Esophagus (tissue), 2 donors: ENCODE data around the gene MTMR8. TPM values are rescaled to one million over a fixed set of nuclear protein-coding genes. Genes with fewer than 3 reads are reported as not detected.

Experiments
- H3K27ac ChIP-seq, 2 donors: one replicate each; pipeline ENCODE4 v1.5.1; 2013; ENCODE audit warnings: low read depth in 2 of 2, mild to moderate bottlenecking in 2 of 2, inconsistent platforms in 1 of 2, low read length in 1 of 2, moderate library complexity in 1 of 2
- H3K27me3 ChIP-seq, 2 donors: one replicate each; pipeline ENCODE4 v1.6.1; 2013; ENCODE audit warnings: low read length in 2 of 2, control low read depth in 1 of 2, mild to moderate bottlenecking in 1 of 2; ENCODE audit not compliant: insufficient read depth in 2 of 2, control insufficient read depth in 1 of 2
- H3K36me3 ChIP-seq, 2 donors: one replicate each; pipeline ENCODE4 v1.6.1; 2013; ENCODE audit warnings: low read length in 1 of 2; ENCODE audit not compliant: control insufficient read depth in 2 of 2, insufficient read depth in 2 of 2
- H3K4me1 ChIP-seq, 2 donors: one replicate each; pipeline ENCODE4 v1.6.1; 2013; ENCODE audit warnings: low read length in 1 of 2; ENCODE audit not compliant: control insufficient read depth in 2 of 2, insufficient read depth in 2 of 2
- H3K4me3 ChIP-seq, 2 donors: one replicate each; pipeline ENCODE4 v1.5.1; 2013; ENCODE audit warnings: low read length in 2 of 2, mild to moderate bottlenecking in 2 of 2, low read depth in 1 of 2, moderate library complexity in 1 of 2
- H3K9me3 ChIP-seq, 2 donors: one replicate each; pipeline ENCODE4 v1.6.1; 2013; ENCODE audit warnings: mild to moderate bottlenecking in 2 of 2, low read depth in 1 of 2, low read length in 1 of 2, moderate library complexity in 1 of 2; ENCODE audit not compliant: control insufficient read depth in 2 of 2, insufficient read depth in 1 of 2
- WGBS, 2 donors: extraction: QIAGEN DNeasy Blood & Tissue Kit; methylation state at CpG; one replicate each; pipeline ENCODE4 v1.1.7; 2013; 5-methylcytosine and 5-hydroxymethylcytosine counted together
- polyA plus RNA-seq, 2 donors: library from polyadenylated mRNA; stranded (reverse); fragments of 200-250 nt; gene quantifications; one replicate each; pipeline ENCODE4 v1.2.3, GENCODE V29; 2013
- donor health status: healthy with polysubstance abuse.
- donor health status: Bipolar disorder and iron deficiency.

Gene MTMR8
- polyA plus RNA-seq, 2 donors = 1.2 to 1.3 TPM

- WGBS, 2 donors = 70 to 86% methylated on average over 3 of the region's 3 CpGs
- Histone ChIP-seq H3K27me3 (no peaks in the 10 kb centered on the region), H3K9me3 (no peaks in the 10 kb centered on the region), H3K4me1 (no peaks in the 10 kb centered on the region), H3K4me3 (no peak overlapping the region), H3K36me3 (no peaks in the 10 kb centered on the region), H3K27ac (no peak overlapping the region)
Observed at GRCh38 chrX:64334467-64334866, 60.8 kb downstream of the MTMR8 start.

DNA sequence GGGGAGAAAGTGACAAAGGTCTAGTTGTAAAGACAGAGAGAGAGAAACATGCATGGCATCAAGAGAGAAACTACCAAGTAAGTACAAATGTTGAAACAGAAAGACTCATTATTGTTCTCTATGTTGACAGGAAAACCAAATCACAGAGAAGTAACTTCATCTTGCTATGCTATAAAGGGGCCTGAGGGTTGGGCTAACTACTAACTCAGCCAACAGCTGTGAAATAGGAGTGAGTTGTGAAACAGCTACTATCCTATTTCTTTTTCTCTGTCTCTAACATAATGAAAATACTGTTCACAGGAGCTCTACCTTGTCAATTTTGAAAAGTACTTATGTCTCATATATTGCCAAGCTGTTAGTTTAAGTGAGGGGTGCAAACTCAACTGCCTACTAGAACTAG lies 65.0 kb downstream of the MTMR8 start:
- Histone ChIP-seq H3K27me3 (no peaks in the 10 kb centered on the region), H3K4me3 (no peak overlapping the region), H3K4me1 (no peaks in the 10 kb centered on the region), H3K27ac (no peak overlapping the region), H3K36me3 (no peaks in the 10 kb centered on the region), H3K9me3 (no peaks in the 10 kb centered on the region)

- H3K27me3 ChIP-seq = no peaks in the 10 kb centered on the region
- no peaks in the 10 kb centered on the region for H3K4me1 ChIP-seq
- H3K4me3 ChIP-seq = no peak overlapping the region
- H3K9me3 ChIP-seq = peaks cover 2 to 3% of the 10 kb centered on the region in 2 donors
- H3K36me3 ChIP-seq = no peaks in the 10 kb centered on the region
- H3K27ac ChIP-seq = no peak overlapping the region
- WGBS, 2 donors = 88 to 95% methylated on average over 2 of the region's 2 CpGs
Observed at GRCh38 chrX:64321507-64321906, 73.7 kb downstream of the MTMR8 start.

GRCh38 chrX:64313624-64314023 lies 81.6 kb downstream of the MTMR8 start:
- Histone ChIP-seq H3K36me3 (no peaks in the 10 kb centered on the region), H3K27ac (no peak overlapping the region), H3K27me3 (no peaks in the 10 kb centered on the region), H3K4me3 (no peak overlapping the region), H3K4me1 (no peaks in the 10 kb centered on the region), H3K9me3 (peaks cover 7 to 9% of the 10 kb centered on the region in 2 donors)
- 70 to 90% methylated on average over 1 of the region's 1 CpG for WGBS, 2 donors

- Histone ChIP-seq H3K36me3 (no peaks in the 10 kb centered on the region), H3K27me3 (no peaks in the 10 kb centered on the region), H3K27ac (no peak overlapping the region), H3K4me1 (no peaks in the 10 kb centered on the region), H3K4me3 (no peak overlapping the region), H3K9me3 (peaks cover 3% of the 10 kb centered on the region in 2 donors)
- WGBS, 2 donors = 89 to 94% methylated on average over 7 of the region's 7 CpGs
Observed at GRCh38 chrX:64306712-64307111, 88.5 kb downstream of the MTMR8 start.

- no peak overlapping the region for H3K4me3 ChIP-seq
- no peak overlapping the region for H3K27ac ChIP-seq
- H3K36me3 ChIP-seq = no peaks in the 10 kb centered on the region
- H3K9me3 ChIP-seq = no peaks in the 10 kb centered on the region
- no peaks in the 10 kb centered on the region for H3K4me1 ChIP-seq
- H3K27me3 ChIP-seq = no peaks in the 10 kb centered on the region
- 62 to 79% methylated on average over 2 of the region's 2 CpGs for WGBS, 2 donors
Observed at GRCh38 chrX:64291123-64291522, 104.1 kb downstream of the MTMR8 start.

DNA sequence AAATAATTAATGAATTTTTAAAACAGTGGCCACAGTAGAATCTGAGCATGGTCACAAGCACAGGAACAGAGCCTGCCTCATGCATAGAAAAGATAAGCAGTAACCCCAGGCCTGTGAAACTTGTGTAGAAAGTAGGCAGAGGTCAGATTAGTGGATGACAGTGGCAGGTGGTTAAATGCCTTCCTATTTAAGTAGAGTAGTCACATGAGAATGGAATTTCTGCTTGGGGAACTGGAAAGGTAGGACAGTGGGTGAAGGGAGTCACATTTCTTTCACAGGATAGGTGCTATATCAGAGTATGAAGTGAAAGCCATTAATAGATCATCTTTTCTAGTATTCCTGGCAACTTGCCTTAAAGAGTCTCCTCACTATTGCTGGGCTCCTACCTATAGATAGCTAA lies 130.0 kb downstream of the MTMR8 start:
- Histone ChIP-seq H3K9me3 (no peaks in the 10 kb centered on the region), H3K27me3 (no peaks in the 10 kb centered on the region), H3K4me1 (no peaks in the 10 kb centered on the region), H3K4me3 (no peak overlapping the region), H3K27ac (no peak overlapping the region), H3K36me3 (no peaks in the 10 kb centered on the region)

DNA sequence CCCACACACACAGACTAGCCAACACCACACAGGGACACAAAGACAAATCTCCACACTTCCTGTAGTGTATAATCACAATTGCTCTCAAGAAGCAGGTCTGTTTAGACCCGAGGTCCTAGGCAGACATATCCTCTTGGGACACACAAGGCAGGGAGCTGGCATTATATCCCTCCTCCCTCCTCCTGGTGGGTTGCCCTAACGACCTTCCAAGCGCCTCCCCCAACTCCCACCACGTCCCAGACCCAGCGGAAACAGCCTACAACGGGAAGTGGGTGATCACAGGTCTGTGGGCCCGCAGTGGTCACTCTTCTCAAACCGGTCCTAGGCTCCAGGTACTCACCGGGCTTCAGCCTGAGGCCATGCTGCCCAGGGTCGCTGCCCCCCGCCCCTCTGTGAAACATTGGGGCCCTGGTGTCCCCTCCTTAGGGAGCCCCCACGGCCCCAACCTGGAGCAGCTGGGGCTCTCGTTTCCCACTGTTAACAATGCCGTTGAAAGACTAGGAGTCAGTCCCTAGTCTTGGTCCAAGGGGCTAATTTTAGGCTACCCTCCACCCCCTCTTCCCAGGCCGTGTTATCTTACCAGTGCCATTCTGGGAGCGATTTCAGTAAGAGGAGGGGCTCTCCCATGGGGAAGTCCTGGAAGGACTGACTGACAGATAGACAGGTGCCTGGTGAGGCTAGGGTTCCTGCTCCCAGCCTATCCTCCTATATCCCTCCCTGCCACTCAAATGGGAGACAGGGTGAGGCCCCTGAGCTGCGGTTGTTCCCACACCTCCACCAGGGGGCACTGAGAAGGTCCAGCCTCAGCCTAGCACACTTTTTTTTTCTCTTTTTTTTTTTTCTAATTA lies 164.9 kb downstream of the MTMR8 start, which contains the start of gene ASB12:
TSS of gene ASB12 (minus strand) at position 485 of the 848 bp plus-strand sequence. CDS start 4,957 bp downstream, outside the sequence.
- no peaks in the 10 kb centered on the region for H3K27me3 ChIP-seq
- no peaks in the 10 kb centered on the region for H3K4me1 ChIP-seq
- no peaks in the 10 kb centered on the region for H3K36me3 ChIP-seq
- 72 to 83% methylated on average over 17 of the region's 17 CpGs for WGBS, 2 donors
- no peaks in the 10 kb centered on the region for H3K9me3 ChIP-seq
- no peak within 1 kb of the TSS for H3K4me3 ChIP-seq
- no peak within 1 kb of the TSS for H3K27ac ChIP-seq

- Histone ChIP-seq H3K4me1 (no peaks in the 10 kb centered on the region), H3K27ac (no peak overlapping the region), H3K27me3 (no peaks in the 10 kb centered on the region), H3K4me3 (no peak overlapping the region), H3K9me3 (peaks cover 0 to 2% of the 10 kb centered on the region in 2 donors), H3K36me3 (no peaks in the 10 kb centered on the region)
- 31 to 53% methylated on average over 3 of the region's 3 CpGs for WGBS, 2 donors
Observed at GRCh38 chrX:64229154-64229553, 166.1 kb downstream of the MTMR8 start.
